H1 (cell line): Measurements from ENCODE around the gene AGAP1. TPM values are rescaled to one million over a fixed set of nuclear protein-coding genes. Genes with fewer than 3 reads are reported as not detected.

Source experiments
- CTCF ChIA-PET: fragments of 300-600 bp; sonication (Branson Sonifier 250); formaldehyde crosslinking; loops from one replicate; lab custom pipeline; 2021; ENCODE audit not compliant: partially characterized antibody; lab: Charles Lee
- POLR2A ChIA-PET: fragments of 300-600 bp; sonication (Branson Sonifier 250); formaldehyde crosslinking; loops from one replicate; lab custom pipeline; 2021; ENCODE audit warnings: inconsistent platforms; ENCODE audit not compliant: partially characterized antibody; lab: Charles Lee
- DNase-seq, 2 experiments: peaks; one replicate each; pipeline versions ENCODE4 v3.0.0 to v3.0.0-alpha.2; 2010 to 2022; ENCODE audit warnings: low spot score in 2 of 2, low read depth in 1 of 2, mixed read lengths in 1 of 2
- FAIRE-seq: peaks from 2 replicates; lab custom pipeline; 2011; peaks lifted over from hg19 to GRCh38; lab: Jason Lieb, UNC
- H2AFZ ChIP-seq: 2 replicates; pipeline ENCODE4 v1.8.1; 2012; ENCODE audit warnings: low read length, inconsistent platforms
- H2AK5ac ChIP-seq: 2 replicates; pipeline ENCODE4 v1.6.1; 2013; ENCODE audit warnings: low read depth, low read length
- H2BK120ac ChIP-seq: replicated peaks from 2 replicates; pipeline ENCODE3; 2013; ENCODE audit warnings: low read depth, low read length, inconsistent platforms
- H2BK12ac ChIP-seq: 2 replicates; pipeline ENCODE4 v1.6.1; 2013; ENCODE audit warnings: low read depth, low read length
- H2BK15ac ChIP-seq: 2 replicates; pipeline ENCODE4 v1.6.1; 2013; ENCODE audit warnings: low read length
- H2BK20ac ChIP-seq: 2 replicates; pipeline ENCODE4 v1.6.1; 2013; ENCODE audit warnings: low read length
- H2BK5ac ChIP-seq: 2 replicates; pipeline ENCODE4 v1.6.1; 2013; ENCODE audit warnings: low read depth, low read length
- H3K14ac ChIP-seq: 2 replicates; pipeline ENCODE4 v1.6.1; 2013; ENCODE audit warnings: inconsistent platforms; ENCODE audit not compliant: insufficient read length
- H3K18ac ChIP-seq: 2 replicates; pipeline ENCODE4 v1.6.1; 2013; ENCODE audit warnings: low read length; ENCODE audit errors: extremely low read depth
- H3K23ac ChIP-seq: 2 replicates; pipeline ENCODE4 v1.6.1; 2013; ENCODE audit warnings: inconsistent platforms; ENCODE audit not compliant: insufficient read length
- H3K23me2 ChIP-seq: 2 replicates; pipeline ENCODE4 v1.6.1; 2013; ENCODE audit warnings: low read depth, low read length
- H3K27ac ChIP-seq: 2 replicates; pipeline ENCODE4 v1.6.1; 2011; ENCODE audit warnings: low read depth, low read length, inconsistent platforms
- H3K27me3 ChIP-seq, 4 experiments: replicated peaks in 1 of 4; 1 replicate in 1 of 4; 2 replicates in 3 of 4; pipeline versions ENCODE4 v1.6.1 to v1.8.1; 2011 to 2013; ENCODE audit warnings: low read length in 3 of 4, mild to moderate bottlenecking in 3 of 4, inconsistent platforms in 2 of 4, mixed read lengths in 2 of 4, moderate library complexity in 1 of 4; ENCODE audit not compliant: control insufficient read depth in 3 of 4, insufficient read depth in 3 of 4; ENCODE audit errors: extremely low read depth in 1 of 4
- H3K36me3 ChIP-seq, 4 experiments: 2 replicates each; pipeline versions ENCODE4 v1.6.1 to v1.8.1; 2011 to 2013; ENCODE audit warnings: mild to moderate bottlenecking in 4 of 4, low read length in 3 of 4, moderate library complexity in 2 of 4, control low read depth in 1 of 4, inconsistent platforms in 1 of 4; ENCODE audit not compliant: insufficient read depth in 4 of 4, control insufficient read depth in 2 of 4
- H3K4ac ChIP-seq: replicated peaks from 2 replicates; pipeline ENCODE3; 2013; ENCODE audit warnings: low read length, low read depth, mixed read lengths, inconsistent platforms; ENCODE audit not compliant: insufficient read length
- H3K4me1 ChIP-seq, 4 experiments: replicated peaks in 1 of 4; 1 replicate in 1 of 4; 2 replicates in 3 of 4; pipeline versions ENCODE4 v1.6.1 to v1.8.1; 2011 to 2013; ENCODE audit warnings: low read length in 3 of 4, inconsistent platforms in 2 of 4, mixed read lengths in 1 of 4; ENCODE audit not compliant: insufficient read depth in 4 of 4, control insufficient read depth in 3 of 4
- H3K4me2 ChIP-seq, 2 experiments: 2 replicates each; pipeline versions ENCODE4 v1.6.1 to v1.8.1; 2011 to 2013; ENCODE audit warnings: low read depth in 2 of 2, low read length in 2 of 2, control low read depth in 1 of 2, inconsistent platforms in 1 of 2, mild to moderate bottlenecking in 1 of 2; ENCODE audit not compliant: insufficient read depth in 1 of 2
- H3K4me3 ChIP-seq, 4 experiments: fragments of 200-600, 300-600 bp in 1 of 4; sonication (generic), shearing (Covaris generic), sonication (Bioruptor Twin) in 1 of 4; 2 replicates each; pipeline versions ENCODE4 v1.5.1 to v1.8.1; 2011 to 2016; ENCODE audit warnings: low read length in 4 of 4, low read depth in 3 of 4, control low read depth in 2 of 4, inconsistent platforms in 2 of 4, mild to moderate bottlenecking in 2 of 4, mixed read lengths in 1 of 4, moderate library complexity in 1 of 4; ENCODE audit not compliant: insufficient read depth in 2 of 4; ENCODE audit errors: extremely low read depth in 1 of 4
- H3K56ac ChIP-seq: replicated peaks from 2 replicates; pipeline ENCODE3; 2013; ENCODE audit warnings: low read depth, mild to moderate bottlenecking, mixed read lengths, low read length, inconsistent platforms; ENCODE audit not compliant: insufficient read length
- H3K79me1 ChIP-seq: 2 replicates; pipeline ENCODE4 v1.6.1; 2013; ENCODE audit warnings: low read depth, low read length, control low read depth
- H3K79me2 ChIP-seq, 2 experiments: 2 replicates each; pipeline versions ENCODE4 v1.6.1 to v1.8.1; 2012 to 2013; ENCODE audit warnings: low read length in 2 of 2, mild to moderate bottlenecking in 2 of 2, inconsistent platforms in 1 of 2; ENCODE audit not compliant: insufficient read depth in 2 of 2, control insufficient read depth in 1 of 2
- H3K9ac ChIP-seq, 4 experiments: replicated peaks in 1 of 4; 1 replicate in 1 of 4; 2 replicates in 3 of 4; pipeline versions ENCODE4 v1.6.1 to v1.8.1; 2011 to 2013; ENCODE audit warnings: low read depth in 3 of 4, low read length in 3 of 4, control low read depth in 2 of 4, mild to moderate bottlenecking in 2 of 4, moderate library complexity in 2 of 4, inconsistent platforms in 1 of 4; ENCODE audit errors: extremely low read depth in 1 of 4
- H3K9me3 ChIP-seq, 2 experiments: 2 replicates each; pipeline versions ENCODE4 v1.6.1 to v1.8.1; 2012 to 2013; ENCODE audit warnings: mild to moderate bottlenecking in 2 of 2, moderate library complexity in 2 of 2, control low read depth in 1 of 2, inconsistent platforms in 1 of 2, low read depth in 1 of 2, low read length in 1 of 2, mixed read lengths in 1 of 2; ENCODE audit not compliant: insufficient read depth in 2 of 2
- H4K20me1 ChIP-seq, 2 experiments: replicated peaks in 1 of 2; 2 replicates each; pipeline versions ENCODE3 to v1.8.1; 2011 to 2013; ENCODE audit warnings: inconsistent platforms in 2 of 2, low read length in 2 of 2, mild to moderate bottlenecking in 1 of 2; ENCODE audit not compliant: insufficient read depth in 2 of 2, control insufficient read depth in 1 of 2
- H4K5ac ChIP-seq: 2 replicates; pipeline ENCODE4 v1.6.1; 2013; ENCODE audit warnings: low read length, low read depth, mixed read lengths, inconsistent platforms; ENCODE audit not compliant: insufficient read length
- H4K8ac ChIP-seq: 2 replicates; pipeline ENCODE4 v1.8.0; 2013; ENCODE audit warnings: mild to moderate bottlenecking, moderate library complexity, low read length, inconsistent platforms; ENCODE audit not compliant: insufficient read depth; ENCODE audit errors: extremely low read depth
- H4K91ac ChIP-seq: replicated peaks from 2 replicates; pipeline ENCODE3; 2013; ENCODE audit warnings: low read length, mixed read lengths, inconsistent platforms; ENCODE audit not compliant: insufficient read length
- ATF2 ChIP-seq: IDR thresholded peaks from 2 replicates; pipeline ENCODE4 v1.6.1; 2012; ENCODE audit warnings: low read length, inconsistent platforms
- BCL11A ChIP-seq, 2 experiments: IDR thresholded peaks; one replicate each; pipeline ENCODE4 v1.6.1; 2011; ENCODE audit warnings: low read depth in 2 of 2, low read length in 2 of 2, mild to moderate bottlenecking in 2 of 2
- CREB1 ChIP-seq: IDR thresholded peaks from 2 replicates; pipeline ENCODE4 v1.6.1; 2012; ENCODE audit warnings: inconsistent platforms
- GABPA ChIP-seq: IDR thresholded peaks from 2 replicates; pipeline ENCODE4 v1.6.1; 2011; ENCODE audit warnings: mild to moderate bottlenecking, low read length, moderate library complexity, borderline replicate concordance; ENCODE audit not compliant: insufficient read depth
- HDAC2 ChIP-seq, 2 experiments: fragments of 300-600 bp in 1 of 2; sonication (generic) in 1 of 2; IDR thresholded peaks; 2 replicates each; pipeline ENCODE4 v1.6.1; 2011 to 2012; ENCODE audit warnings: low read depth in 2 of 2, low read length in 2 of 2, mild to moderate bottlenecking in 2 of 2, moderate library complexity in 2 of 2, borderline replicate concordance in 1 of 2, inconsistent platforms in 1 of 2
- NANOG ChIP-seq: IDR thresholded peaks from 2 replicates; pipeline ENCODE4 v1.6.1; 2011; ENCODE audit warnings: low read length, low read depth, mild to moderate bottlenecking, inconsistent platforms; ENCODE audit not compliant: insufficient read depth, poor library complexity, severe bottlenecking
- RAD21 ChIP-seq, 2 experiments: IDR thresholded peaks in 1 of 2; conservative IDR thresholded peaks in 1 of 2; 2 replicates each; pipeline ENCODE4 v1.6.1; 2011; ENCODE audit warnings: low read depth in 2 of 2, low read length in 2 of 2, improper control_type of control experiment in 1 of 2, inconsistent platforms in 1 of 2, mild to moderate bottlenecking in 1 of 2, moderate library complexity in 1 of 2
- RXRA ChIP-seq: IDR thresholded peaks from 2 replicates; pipeline ENCODE4 v1.6.1; 2011; ENCODE audit warnings: low read depth, mild to moderate bottlenecking, low read length, moderate library complexity; ENCODE audit not compliant: insufficient read depth
- SIX5 ChIP-seq: IDR thresholded peaks from 2 replicates; pipeline ENCODE4 v1.6.1; 2011; ENCODE audit warnings: mild to moderate bottlenecking, low read depth, low read length
- TEAD4 ChIP-seq: IDR thresholded peaks from 2 replicates; pipeline ENCODE4 v1.6.1; 2012; ENCODE audit warnings: low read depth, low read length, inconsistent platforms, mixed read lengths
- WGBS, 2 experiments: shearing (Covaris generic) in 1 of 2; methylation state at CpG; one replicate each; pipeline versions ENCODE4 v1.1.6 to v1.1.7; 2013 to 2015; ENCODE audit warnings: low lambda C conversion rate in 2 of 2, mixed read lengths in 2 of 2, inconsistent platforms in 1 of 2, low coverage in 1 of 2, missing lambda C conversion rate in 1 of 2; ENCODE audit not compliant: insufficient replicate concordance in 2 of 2, insufficient coverage in 1 of 2, insufficient read length in 1 of 2; ENCODE audit errors: extremely low coverage in 1 of 2, missing lambda C conversion rate in 1 of 2; 5-methylcytosine and 5-hydroxymethylcytosine counted together
- polyA plus RNA-seq, 7 experiments: library from polyadenylated mRNA; depleted of rRNA in 3 of 7; stranded (reverse) in 5 of 7; unstranded in 2 of 7; fragments of >200 nt in 5 of 7; fragments of 200-250 nt in 2 of 7; gene quantifications; 1 replicate in 5 of 7; 2 replicates in 1 of 7; 4 replicates in 1 of 7; pipeline versions ENCODE4 v1.2.1 to v1.2.3, GENCODE V29; 2011 to 2013; ENCODE audit warnings: missing spikeins in 2 of 7, mixed read lengths in 2 of 7
- total RNA-seq: library from RNA; stranded (reverse); fragmentation: NEBNext Ultra II Directional; extraction: Animal tissue kit (Norgen Biotek cat#: 25700); gene quantifications from 2 replicates; pipeline ENCODE4 v1.2.1, GENCODE V29; 2021

Gene AGAP1
- total and polyA plus RNA-seq, 2 of the 8 experiments (the other 6 are each of a cell fraction or from before 2014, with no cell fraction given) = 18.1 to 39.4 TPM

DNA sequence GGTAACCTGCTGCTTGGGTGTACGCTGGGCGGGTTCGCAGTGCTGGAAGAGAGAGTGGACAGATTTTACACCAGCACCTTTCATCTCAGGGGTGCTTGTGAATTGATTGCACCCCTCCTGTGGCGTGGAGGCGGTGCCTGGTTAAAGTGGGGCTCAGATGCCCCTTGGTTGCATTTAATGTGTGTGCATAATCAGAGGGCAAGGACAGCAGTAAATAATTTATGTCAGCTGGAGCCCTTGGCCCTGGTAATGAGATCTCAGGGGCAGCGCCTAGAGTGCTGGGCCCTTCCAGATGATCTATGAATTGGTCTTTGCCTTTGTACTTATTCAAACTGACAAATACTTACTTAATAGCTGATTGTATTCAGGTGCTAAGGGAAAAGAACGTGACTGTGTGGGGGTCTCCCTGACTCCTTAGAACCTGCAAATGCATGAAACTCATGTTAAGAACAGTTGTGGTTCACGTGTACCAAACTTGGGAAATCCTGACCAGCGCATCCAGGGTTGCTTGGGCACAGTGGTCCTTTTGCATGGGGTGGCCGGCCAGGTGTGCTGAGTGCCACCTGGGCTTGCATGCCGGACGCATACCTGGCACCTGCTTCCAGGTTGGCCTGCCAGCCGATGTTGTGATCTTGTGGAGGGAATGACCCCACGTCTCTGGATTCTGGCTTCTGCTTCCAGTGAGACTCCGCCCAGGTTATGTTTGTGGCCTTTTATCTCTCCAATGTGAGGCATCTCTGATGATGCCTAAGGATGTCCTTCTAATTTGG, 118.5 kb downstream of the AGAP1 start:
- Histone ChIP-seq H3K9ac (no peak overlapping the region), H3K4ac (no peak overlapping the region), H2BK5ac (no peak overlapping the region), H4K20me1 (peaks cover 4 to 8% of the 10 kb centered on the region in 2 experiments), H3K4me3 (no peak overlapping the region), H2BK15ac (no peak overlapping the region), H3K23ac (no peak overlapping the region), H4K5ac (no peak overlapping the region), H4K91ac (no peak overlapping the region), H2BK120ac (no peak overlapping the region), H2AK5ac (no peak overlapping the region), H2AFZ (no peak overlapping the region), H2BK12ac (no peak overlapping the region), H3K27me3 (no peaks in the 10 kb centered on the region), H3K79me1 (peaks cover 22% of the 10 kb centered on the region), H3K56ac (no peak overlapping the region), H3K4me2 (no peak overlapping the region), H3K23me2 (no peaks in the 10 kb centered on the region), H3K9me3 (no peaks in the 10 kb centered on the region), H3K27ac (no peak overlapping the region), H4K8ac (peak overlapping the region; percentile 1; the same call in 1 of the 2 replicates), H3K79me2 (peaks cover 3 to 81% of the 10 kb centered on the region in 2 experiments; a peak in 3 of 4 replicates), H3K14ac (no peak overlapping the region), H3K4me1 (peaks cover 0 to 8% (median 5%) of the 10 kb centered on the region in 4 experiments), H2BK20ac (no peak overlapping the region), H3K18ac (no peak overlapping the region; the same call in 1 of the 2 replicates), H3K36me3 (no peaks in the 10 kb centered on the region)
- FAIRE-seq (no peak), DNase-seq (no peak)
- ChIA-PET CTCF (interaction anchor here (1.1 kb wide), 1 partner anchor 17 kb away, joined by 4 read pairs; no protein-coding TSS in a partner anchor), POLR2A (no interaction called here)
- 87% methylated on average over 15 of the region's 15 CpGs; no CpG with 5 or more reads in 1 of the 2 experiments for WGBS, 2 experiments
- TF ChIP-seq BCL11A (IDR thresholded peaks at IDR 0.05; ENCODE audit: low read depth in 2 of 2, low read length in 2 of 2) = no peak
- no peak for TF ChIP-seq ATF2
- TF ChIP-seq RAD21 (IDR thresholded peaks at IDR 0.05 in 1 of 2, conservative IDR thresholded peaks at IDR 0.05 in 1 of 2; ENCODE audit: low read depth in 2 of 2, low read length in 2 of 2) = no peak
- TF ChIP-seq NANOG = no peak
- TF ChIP-seq HDAC2 (IDR thresholded peaks at IDR 0.05; ENCODE audit: borderline replicate concordance in 1 of 2, low read depth in 2 of 2, low read length in 2 of 2) = no peak
- TF ChIP-seq SIX5 = no peak
- TF ChIP-seq TEAD4 = no peak
- TF ChIP-seq RXRA = no peak
- TF ChIP-seq GABPA = no peak
- TF ChIP-seq CREB1 = no peak
